GM06990 (cell line): ENCODE results near the gene TVP23B.
A peak's percentile ranks its signal among the peaks of the same experiment; 100 is the strongest.
"Not testable (repeated sequence)": the region's sequence is repeated elsewhere in the genome, so short reads cannot be mapped to it uniquely, and the experiment has no call there.

Experiments
- DNase-seq: peaks from one replicate; pipeline ENCODE4 v3.0.0-alpha.2; 2011; ENCODE audit not compliant: insufficient read length; ENCODE audit errors: extremely low read depth
- H3K27me3 ChIP-seq: replicated peaks from 2 replicates; pipeline ENCODE4 v1.6.0; 2011; ENCODE audit warnings: low read length; ENCODE audit not compliant: control insufficient read depth, insufficient read depth
- H3K36me3 ChIP-seq: 2 replicates; pipeline ENCODE4 v1.5.1; 2011; ENCODE audit warnings: low read length; ENCODE audit not compliant: control insufficient read depth, insufficient read depth
- H3K4me3 ChIP-seq: replicated peaks from 2 replicates; pipeline ENCODE4 v1.5.1; 2011; ENCODE audit warnings: low read depth, mild to moderate bottlenecking, control low read depth, low read length
- TF ChIP-seq, protein P1 (sequence below): IDR thresholded peaks from 2 replicates; pipeline ENCODE4 v1.5.1; 2011; ENCODE audit warnings: low read length, control low read depth, mild to moderate bottlenecking, inconsistent platforms; ENCODE audit not compliant: insufficient read depth, poor library complexity, severe bottlenecking

Gene TVP23B

DNA sequence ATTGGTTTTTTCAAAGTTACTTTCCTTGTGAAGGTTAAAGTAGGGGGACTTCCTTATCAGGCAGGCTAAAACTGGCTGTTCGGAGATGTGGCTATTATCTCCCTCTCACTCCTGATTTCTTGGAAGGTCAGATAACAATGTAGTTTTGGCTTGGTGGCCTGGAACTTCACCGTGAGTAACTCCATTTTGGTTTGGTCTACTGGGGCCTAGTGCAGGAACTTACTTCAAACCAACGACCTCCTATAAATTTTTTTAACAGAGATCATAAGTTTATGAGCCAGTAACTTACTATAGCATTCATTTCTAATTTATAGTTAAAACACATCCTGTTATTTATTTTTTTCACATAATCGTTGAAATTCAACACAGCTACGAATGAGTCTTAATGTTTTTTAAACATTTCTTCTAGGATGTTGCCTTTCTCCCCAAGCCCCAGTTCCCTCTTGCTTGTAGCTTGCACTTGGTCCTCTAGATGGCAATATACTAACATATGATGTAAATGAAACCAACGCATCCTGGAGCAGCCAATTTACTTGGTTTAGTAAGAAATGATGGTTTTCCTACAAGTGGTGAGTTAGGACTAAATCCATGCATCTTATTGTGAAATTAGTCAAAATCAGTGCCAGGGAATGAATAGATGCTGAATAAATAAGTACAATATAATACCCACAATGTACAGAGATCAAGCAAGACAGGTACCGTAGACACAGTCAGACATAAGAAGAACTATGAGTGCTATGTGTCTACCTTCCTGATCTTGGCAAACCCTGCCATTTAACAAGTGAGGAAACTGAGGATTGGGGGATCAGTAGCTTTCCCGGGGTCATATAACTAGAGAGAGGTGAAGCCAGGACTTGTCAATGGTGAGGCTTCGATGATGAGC is 35.7 kb downstream of the TVP23B start:
- DNase-seq: peak; percentile 5
- H3K36me3 ChIP-seq, H3K27me3 ChIP-seq, H3K4me3 ChIP-seq: not testable (repeated sequence)
- TF ChIP-seq, protein P1, sequence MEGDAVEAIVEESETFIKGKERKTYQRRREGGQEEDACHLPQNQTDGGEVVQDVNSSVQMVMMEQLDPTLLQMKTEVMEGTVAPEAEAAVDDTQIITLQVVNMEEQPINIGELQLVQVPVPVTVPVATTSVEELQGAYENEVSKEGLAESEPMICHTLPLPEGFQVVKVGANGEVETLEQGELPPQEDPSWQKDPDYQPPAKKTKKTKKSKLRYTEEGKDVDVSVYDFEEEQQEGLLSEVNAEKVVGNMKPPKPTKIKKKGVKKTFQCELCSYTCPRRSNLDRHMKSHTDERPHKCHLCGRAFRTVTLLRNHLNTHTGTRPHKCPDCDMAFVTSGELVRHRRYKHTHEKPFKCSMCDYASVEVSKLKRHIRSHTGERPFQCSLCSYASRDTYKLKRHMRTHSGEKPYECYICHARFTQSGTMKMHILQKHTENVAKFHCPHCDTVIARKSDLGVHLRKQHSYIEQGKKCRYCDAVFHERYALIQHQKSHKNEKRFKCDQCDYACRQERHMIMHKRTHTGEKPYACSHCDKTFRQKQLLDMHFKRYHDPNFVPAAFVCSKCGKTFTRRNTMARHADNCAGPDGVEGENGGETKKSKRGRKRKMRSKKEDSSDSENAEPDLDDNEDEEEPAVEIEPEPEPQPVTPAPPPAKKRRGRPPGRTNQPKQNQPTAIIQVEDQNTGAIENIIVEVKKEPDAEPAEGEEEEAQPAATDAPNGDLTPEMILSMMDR: peak; percentile 44

DNA sequence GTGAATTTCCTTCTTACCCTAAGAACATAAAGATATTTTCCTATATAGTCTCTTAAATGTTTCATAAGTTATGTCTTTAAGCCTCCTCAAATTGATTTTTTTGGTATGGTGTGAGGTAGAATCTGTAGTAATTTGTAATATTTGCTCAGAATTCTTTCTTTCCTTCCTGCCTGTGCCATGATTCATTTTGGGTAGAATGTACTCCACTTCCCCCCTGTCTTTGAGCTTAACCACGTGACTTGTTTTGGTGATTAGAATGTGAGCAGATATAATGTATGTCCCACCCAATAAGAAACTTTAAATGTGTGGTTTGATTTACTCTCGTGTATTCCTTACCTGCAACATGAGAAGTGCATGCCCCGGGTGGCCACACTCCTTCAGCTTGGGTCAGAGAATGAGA is 40.4 kb downstream of the TVP23B start:
- not testable (repeated sequence) for H3K27me3 ChIP-seq, H3K4me3 ChIP-seq, H3K36me3 ChIP-seq, DNase-seq

DNA sequence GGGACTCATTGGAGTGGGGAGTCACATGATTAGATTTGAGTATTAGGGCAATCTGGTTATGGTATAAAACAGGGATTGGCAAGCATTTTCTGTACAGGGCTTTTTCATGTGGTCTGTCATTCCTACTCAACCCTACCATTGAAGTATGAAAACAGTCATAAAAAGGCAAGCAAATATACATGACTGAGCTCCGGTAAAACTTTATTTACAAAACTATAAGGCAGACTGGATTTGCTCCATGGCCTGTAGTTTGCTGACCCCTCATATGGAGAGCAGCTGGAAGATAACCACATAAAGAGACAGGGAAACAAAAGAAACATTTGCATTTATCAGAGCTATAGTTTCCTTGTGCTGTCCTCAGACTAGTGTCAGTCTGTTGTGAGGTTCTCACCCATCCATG is 46.6 kb downstream of the TVP23B start:
- not testable (repeated sequence) for H3K4me3 ChIP-seq, DNase-seq, H3K36me3 ChIP-seq, H3K27me3 ChIP-seq

DNA sequence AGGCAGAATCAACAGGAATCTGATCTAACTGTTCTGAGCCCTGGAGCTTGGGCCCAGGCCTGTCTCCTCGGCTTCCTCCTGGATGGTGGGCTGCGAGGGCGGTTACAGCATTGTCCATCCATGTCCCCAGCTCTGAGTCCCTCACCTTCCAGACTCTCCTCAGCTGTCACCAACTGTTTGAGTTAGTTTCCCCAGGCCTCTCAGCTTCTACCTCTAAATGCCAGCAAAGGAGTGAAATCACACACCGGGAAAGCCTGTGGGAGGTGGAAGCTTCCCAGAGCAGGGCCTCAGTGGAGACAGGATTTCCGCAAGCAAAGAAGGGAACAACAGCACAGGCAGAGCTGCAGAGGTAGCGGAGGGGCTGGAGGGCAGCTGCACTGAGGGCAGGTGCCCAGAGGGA is 67.5 kb downstream of the TVP23B start:
- no peak for DNase-seq
- TF ChIP-seq, protein P1: no peak
- Histone ChIP-seq H3K36me3 (no peaks in the 10 kb centered on the region), H3K4me3 (no peak overlapping the region), H3K27me3 (no peaks in the 10 kb centered on the region)

DNA sequence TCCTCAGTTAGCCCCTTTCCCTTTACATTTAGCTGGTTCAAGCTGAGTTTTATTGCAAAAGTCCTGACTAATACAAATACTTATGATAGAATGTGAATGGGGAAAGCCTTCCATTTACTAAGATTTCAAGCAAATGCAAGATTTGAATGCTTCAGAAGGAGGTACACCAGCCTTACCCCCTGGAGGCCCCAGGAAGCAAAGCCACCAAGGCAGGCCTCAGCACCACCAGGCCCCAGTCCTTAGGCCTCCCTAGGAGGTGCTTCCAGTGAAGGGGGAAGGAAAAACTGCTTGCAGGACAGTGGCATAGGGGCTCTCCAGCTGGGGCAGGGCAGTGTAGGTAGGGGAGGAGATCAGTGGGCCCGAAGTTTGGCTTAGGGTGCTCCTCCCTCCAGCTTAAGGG is 69.7 kb downstream of the TVP23B start:
- TF ChIP-seq, protein P1: no peak
- no peak overlapping the region for H3K4me3 ChIP-seq

DNA sequence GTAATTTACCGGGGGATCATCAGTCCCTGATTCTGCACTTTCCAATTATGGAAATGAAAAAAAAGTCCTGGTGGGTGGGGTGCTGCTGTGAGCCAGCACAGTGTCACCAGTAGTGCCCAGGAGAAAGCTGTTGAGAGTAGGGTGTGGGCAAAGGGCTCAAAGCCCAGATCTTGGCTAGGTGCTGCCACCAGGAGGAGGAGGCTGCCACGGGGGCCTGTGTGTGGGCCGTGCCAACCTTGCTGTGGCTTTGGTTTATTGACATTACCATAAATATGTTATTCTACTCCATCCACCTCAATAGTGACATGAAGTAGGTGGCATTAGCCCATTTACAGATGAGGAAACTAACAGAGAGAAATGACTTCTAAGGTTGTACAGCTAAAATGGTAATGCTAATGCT is 70.2 kb downstream of the TVP23B start:
- Histone ChIP-seq H3K36me3 (no peaks in the 10 kb centered on the region), H3K27me3 (no peaks in the 10 kb centered on the region), H3K4me3 (no peak overlapping the region)
- TF ChIP-seq, protein P1: peak; percentile 25
- no peak for DNase-seq

More for the DNA sequence above, 69.7 kb downstream of the TVP23B start:
- Histone ChIP-seq H3K36me3 (no peaks in the 10 kb centered on the region), H3K27me3 (no peaks in the 10 kb centered on the region)
- DNase-seq: no peak
